Putamen (tissue), 1 donor: ENCODE results near the gene TTLL5.
"Not testable (repeated sequence)": the region's sequence is repeated elsewhere in the genome, so short reads cannot be mapped to it uniquely, and the experiment has no call there.

ENCODE experiments used
- DNase-seq: peaks from one replicate; pipeline ENCODE4 v3.0.0-alpha.2; 2016; ENCODE audit warnings: low spot score

Gene TTLL5

GRCh38 chr14:75648066-75648838, 12.8 kb upstream of the TTLL5 start:
- no peak for DNase-seq

GRCh38 chr14:75649337-75649736, 11.7 kb upstream of the TTLL5 start:
- no peak for DNase-seq

GRCh38 chr14:75649773-75650172, 11.3 kb upstream of the TTLL5 start:
- DNase-seq, result no peak

GRCh38 chr14:75650253-75651058, 10.6 kb upstream of the TTLL5 start:
- no peak for DNase-seq

- DNase-seq, result no peak
Measured at GRCh38 chr14:75653563-75653962, 7.5 kb upstream of the TTLL5 start.

GRCh38 chr14:75654127-75654732, 6.8 kb upstream of the TTLL5 start:
- DNase-seq, result peak; percentile 69

GRCh38 chr14:75655235-75655634, 5.8 kb upstream of the TTLL5 start:
- DNase-seq, result no peak

- no peak for DNase-seq
Measured at GRCh38 chr14:75657331-75657730, 3.7 kb upstream of the TTLL5 start.

GRCh38 chr14:75658957-75659356, 2.1 kb upstream of the TTLL5 start:
- DNase-seq, result no peak

- no peak for DNase-seq
Measured at GRCh38 chr14:75660238-75660629, 812 bp upstream of the TTLL5 start.

GRCh38 chr14:75661499-75661814, 411 bp downstream of the TTLL5 start:
- no peak for DNase-seq

GRCh38 chr14:75662966-75663365, 1.9 kb downstream of the TTLL5 start:
- DNase-seq, result no peak

- DNase-seq, result no peak
Measured at GRCh38 chr14:75667099-75667765, 6.2 kb downstream of the TTLL5 start.

- no peak for DNase-seq
Measured at GRCh38 chr14:75672605-75673192, 11.7 kb downstream of the TTLL5 start.

- no peak for DNase-seq
Measured at GRCh38 chr14:75673345-75674035, 12.4 kb downstream of the TTLL5 start.

- DNase-seq, result no peak
Measured at GRCh38 chr14:75675265-75675960, 14.4 kb downstream of the TTLL5 start.

GRCh38 chr14:75685910-75686309, 24.9 kb downstream of the TTLL5 start:
- no peak for DNase-seq

- no peak for DNase-seq
Measured at GRCh38 chr14:75689012-75689411, 28.0 kb downstream of the TTLL5 start.

GRCh38 chr14:75690010-75690409, 29.0 kb downstream of the TTLL5 start:
- DNase-seq, result no peak

GRCh38 chr14:75695025-75695424, 34.0 kb downstream of the TTLL5 start:
- not testable (repeated sequence) for DNase-seq

- no peak for DNase-seq
Measured at GRCh38 chr14:75697386-75697785, 36.3 kb downstream of the TTLL5 start.
